Stomach (tissue), 9 donors: ENCODE data around the gene SCCPDH. TPM values are rescaled to one million over a fixed set of nuclear protein-coding genes. Genes with fewer than 3 reads are reported as not detected.

Source experiments
- DNase-seq, 2 donors: peaks; one replicate each; pipeline versions ENCODE4 v3.0.0 to v3.0.0-alpha.2; 2013 to 2019
- H3K27ac ChIP-seq, 5 donors: fragments of 200-600 bp in 4 of 5; sonication (generic) in 4 of 5; one replicate each; pipeline ENCODE4 v1.5.1; 2013 to 2019; ENCODE audit warnings: mild to moderate bottlenecking in 1 of 5, moderate library complexity in 1 of 5
- H3K27me3 ChIP-seq, 3 donors: fragments of 200-600 bp; sonication (generic); one replicate each; pipeline ENCODE4 v1.5.1; 2017 to 2019; ENCODE audit warnings: mixed run types in 1 of 3
- H3K36me3 ChIP-seq, 4 donors: fragments of 200-600 bp; sonication (generic); 1 replicate in 3 of 4; 2 replicates in 1 of 4; pipeline ENCODE4 v1.5.1; 2016 to 2019
- H3K4me1 ChIP-seq, 4 donors: fragments of 200-600 bp; sonication (generic); one replicate each; pipeline ENCODE4 v1.5.1; 2016 to 2019
- H3K4me3 ChIP-seq, 4 donors: fragments of 200-600 bp; sonication (generic) in 3 of 4; one replicate each; pipeline ENCODE4 v1.5.1; 2016 to 2019; ENCODE audit warnings: mild to moderate bottlenecking in 1 of 4
- H3K9me3 ChIP-seq, 4 donors: fragments of 200-600 bp; sonication (generic); one replicate each; pipeline ENCODE4 v1.5.1; 2016 to 2019
- EP300 ChIP-seq: sonication (generic); formaldehyde crosslinking; IDR thresholded peaks from one replicate; pipeline ENCODE4 v1.6.1; 2017; ENCODE audit warnings: antibody characterized with exemption
- POLR2A ChIP-seq, 4 donors: fragments of 450-650 bp; IDR thresholded peaks; one replicate each; pipeline ENCODE4 v1.6.1; 2016; ENCODE audit warnings: antibody characterized with exemption in 4 of 4, control low read depth in 2 of 4, mild to moderate bottlenecking in 1 of 4, moderate library complexity in 1 of 4
- POLR2AphosphoS5 ChIP-seq, 3 donors: sonication (generic); formaldehyde crosslinking; IDR thresholded peaks; one replicate each; pipeline ENCODE4 v1.6.1; 2016; ENCODE audit warnings: antibody characterized with exemption in 3 of 3
- WGBS, 5 donors: extraction: QIAGEN DNeasy Blood & Tissue Kit in 3 of 5; methylation state at CpG; one replicate each; pipeline versions ENCODE4 v1.1.5 to v1.1.7; 2013 to 2018; 5-methylcytosine and 5-hydroxymethylcytosine counted together
- intact Hi-C: fragments of 100-400 bp; cut with DNase I; formaldehyde crosslinking; loops from one replicate; pipeline ENCODE4 v1.15.1; 2023; ENCODE audit warnings: low total_unique reads
- polyA plus RNA-seq, 3 donors: library from polyadenylated mRNA; stranded (reverse); fragments of 200-250 nt; gene quantifications; one replicate each; pipeline ENCODE4 v1.2.3, GENCODE V29; 2013
- small RNA-seq, 4 donors: library from RNA; depleted of rRNA; stranded (forward); fragments of <200 nt; gene quantifications; one replicate each; pipeline ENCODE3, GENCODE V24; 2016
- total RNA-seq, 5 donors: library from RNA; depleted of rRNA; stranded (reverse); fragments of >200 nt; gene quantifications; one replicate each; pipeline versions ENCODE4 v1.1.0 to v1.2.3, GENCODE V29; 2014 to 2016
- TF ChIP-seq, protein P1 (sequence below), 7 experiments: fragments of 450-650 bp in 4 of 7; fragments of 200-600 bp in 3 of 7; sonication (generic) in 3 of 7; IDR thresholded peaks; one replicate each; pipeline ENCODE4 v1.5.1; 2016 to 2019; ENCODE audit warnings: antibody characterized with exemption in 7 of 7, control low read depth in 2 of 7, mild to moderate bottlenecking in 1 of 7
- donor health status: healthy with polysubstance abuse.
- donor health status: Bipolar disorder and iron deficiency.
- donor health status: healthy.

The SCCPDH gene
- total and polyA plus RNA-seq, 8 donors, result 13.4 to 66.3 (median 20.7) TPM

GRCh38 chr1:246814890-246815289, 90.7 kb downstream of the SCCPDH start:
- intact Hi-C loops, result no loop called here
- Histone ChIP-seq H3K4me1 (no peaks in the 10 kb centered on the region), H3K9me3 (peaks cover 0 to 4% (median 0%) of the 10 kb centered on the region in 4 donors), H3K27ac (no peak overlapping the region), H3K4me3 (no peak overlapping the region), H3K27me3 (no peaks in the 10 kb centered on the region), H3K36me3 (no peaks in the 10 kb centered on the region)
- no peak for DNase-seq
- TF ChIP-seq POLR2AphosphoS5 (IDR thresholded peaks at IDR 0.05) (no peak), EP300 (no peak), POLR2A (IDR thresholded peaks at IDR 0.05) (no peak)
- TF ChIP-seq, protein P1, sequence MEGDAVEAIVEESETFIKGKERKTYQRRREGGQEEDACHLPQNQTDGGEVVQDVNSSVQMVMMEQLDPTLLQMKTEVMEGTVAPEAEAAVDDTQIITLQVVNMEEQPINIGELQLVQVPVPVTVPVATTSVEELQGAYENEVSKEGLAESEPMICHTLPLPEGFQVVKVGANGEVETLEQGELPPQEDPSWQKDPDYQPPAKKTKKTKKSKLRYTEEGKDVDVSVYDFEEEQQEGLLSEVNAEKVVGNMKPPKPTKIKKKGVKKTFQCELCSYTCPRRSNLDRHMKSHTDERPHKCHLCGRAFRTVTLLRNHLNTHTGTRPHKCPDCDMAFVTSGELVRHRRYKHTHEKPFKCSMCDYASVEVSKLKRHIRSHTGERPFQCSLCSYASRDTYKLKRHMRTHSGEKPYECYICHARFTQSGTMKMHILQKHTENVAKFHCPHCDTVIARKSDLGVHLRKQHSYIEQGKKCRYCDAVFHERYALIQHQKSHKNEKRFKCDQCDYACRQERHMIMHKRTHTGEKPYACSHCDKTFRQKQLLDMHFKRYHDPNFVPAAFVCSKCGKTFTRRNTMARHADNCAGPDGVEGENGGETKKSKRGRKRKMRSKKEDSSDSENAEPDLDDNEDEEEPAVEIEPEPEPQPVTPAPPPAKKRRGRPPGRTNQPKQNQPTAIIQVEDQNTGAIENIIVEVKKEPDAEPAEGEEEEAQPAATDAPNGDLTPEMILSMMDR (IDR thresholded peaks at IDR 0.05), result no peak
- 80 to 91% (median 83%) methylated on average over 13 of the region's 13 CpGs for WGBS, 5 donors

- Histone ChIP-seq H3K4me3 (no peak overlapping the region), H3K27me3 (no peaks in the 10 kb centered on the region), H3K4me1 (no peaks in the 10 kb centered on the region), H3K27ac (no peak overlapping the region), H3K9me3 (peaks cover 0 to 4% (median 0%) of the 10 kb centered on the region in 4 donors), H3K36me3 (no peaks in the 10 kb centered on the region)
- intact Hi-C loops, result no loop called here
- 68 to 79% (median 76%) methylated on average over 11 of the region's 11 CpGs for WGBS, 5 donors
- TF ChIP-seq EP300 (no peak), POLR2A (IDR thresholded peaks at IDR 0.05) (no peak), POLR2AphosphoS5 (IDR thresholded peaks at IDR 0.05) (no peak)
- TF ChIP-seq, protein P1 (IDR thresholded peaks at IDR 0.05), result no peak
- no peak for DNase-seq
These were observed 91.6 kb downstream of the SCCPDH start for GRCh38 chr1:246815693-246816270.

Small RNA genes lying within 50 kb of the gene (small RNA-seq; reads per million reads assigned to genes)
- gene AC113174.1, result 0 reads per million in 4 donors

Other genes with a start within 250 kb of the SCCPDH start
- gene SMYD3, start 217.1 kb upstream of the SCCPDH start, total RNA-seq, result 100 to 1,000 TPM in 1 of 5 donors, 10 to 100 TPM in 3, 1 to 10 TPM in 1; 6.4 to 196 (median 34.7) TPM
- 10 to 100 TPM; 11.2 to 23.2 (median 16.2) TPM for gene SMYD3, start 217.1 kb upstream of the SCCPDH start, polyA plus RNA-seq
- gene TFB2M, start 158.1 kb upstream of the SCCPDH start, total RNA-seq, result 10 to 100 TPM in 3 of 5 donors, 1 to 10 TPM in 2; 4.7 to 34.8 (median 13.3) TPM
- gene TFB2M, start 158.1 kb upstream of the SCCPDH start, polyA plus RNA-seq, result 10 to 100 TPM in 1 of 3 donors, 1 to 10 TPM in 2; 5.8 to 12.1 (median 9.7) TPM
- 10 to 100 TPM; 15.9 to 42.8 (median 38.7) TPM for gene CNST, start 158.0 kb upstream of the SCCPDH start, total RNA-seq
- gene CNST, start 158.0 kb upstream of the SCCPDH start, polyA plus RNA-seq, result 1 to 10 TPM; 4.5 to 6.7 (median 6.1) TPM
- 10 to 100 TPM; 22.3 to 49.0 (median 35.0) TPM for gene AHCTF1, start 207.5 kb downstream of the SCCPDH start, total RNA-seq
- 1 to 10 TPM; 5.9 to 6.4 (median 6.0) TPM for gene AHCTF1, start 207.5 kb downstream of the SCCPDH start, polyA plus RNA-seq